Activated naive CD8-positive, alpha-beta T cell treated with anti-CD3 and anti-CD28 coated beads for 36 hours (primary cell): ENCODE data around the gene RNF44. TPM values are rescaled to one million over a fixed set of nuclear protein-coding genes. Genes with fewer than 3 reads are reported as not detected.

Experiments used
- DNase-seq: peaks from one replicate; pipeline ENCODE4 v3.0.0; 2021
- H3K27ac Mint-ChIP-seq: one replicate; pipeline ENCODE4 v1.8.0; 2022; ENCODE audit warnings: mild to moderate bottlenecking, moderate library complexity, mixed read lengths
- H3K27me3 Mint-ChIP-seq: one replicate; pipeline ENCODE4 v1.8.0; 2022; ENCODE audit warnings: mild to moderate bottlenecking, mixed read lengths
- H3K36me3 Mint-ChIP-seq: one replicate; pipeline ENCODE4 v1.8.0; 2021; ENCODE audit warnings: mild to moderate bottlenecking, mixed read lengths
- H3K4me1 Mint-ChIP-seq: one replicate; pipeline ENCODE4 v1.8.0; 2021; ENCODE audit warnings: mixed read lengths
- H3K4me3 Mint-ChIP-seq: one replicate; pipeline ENCODE4 v1.8.0; 2022; ENCODE audit warnings: mild to moderate bottlenecking, moderate library complexity, mixed read lengths
- H3K9me3 Mint-ChIP-seq: one replicate; pipeline ENCODE4 v1.8.0; 2022; ENCODE audit warnings: mixed read lengths
- total RNA-seq, 2 experiments: library from RNA; stranded (reverse); gene quantifications; one replicate each; pipeline ENCODE4 v1.2.3, GENCODE V29; 2021

The RNF44 gene
- total RNA-seq: 10 to 100 TPM; 53.4 to 53.8 TPM

DNA sequence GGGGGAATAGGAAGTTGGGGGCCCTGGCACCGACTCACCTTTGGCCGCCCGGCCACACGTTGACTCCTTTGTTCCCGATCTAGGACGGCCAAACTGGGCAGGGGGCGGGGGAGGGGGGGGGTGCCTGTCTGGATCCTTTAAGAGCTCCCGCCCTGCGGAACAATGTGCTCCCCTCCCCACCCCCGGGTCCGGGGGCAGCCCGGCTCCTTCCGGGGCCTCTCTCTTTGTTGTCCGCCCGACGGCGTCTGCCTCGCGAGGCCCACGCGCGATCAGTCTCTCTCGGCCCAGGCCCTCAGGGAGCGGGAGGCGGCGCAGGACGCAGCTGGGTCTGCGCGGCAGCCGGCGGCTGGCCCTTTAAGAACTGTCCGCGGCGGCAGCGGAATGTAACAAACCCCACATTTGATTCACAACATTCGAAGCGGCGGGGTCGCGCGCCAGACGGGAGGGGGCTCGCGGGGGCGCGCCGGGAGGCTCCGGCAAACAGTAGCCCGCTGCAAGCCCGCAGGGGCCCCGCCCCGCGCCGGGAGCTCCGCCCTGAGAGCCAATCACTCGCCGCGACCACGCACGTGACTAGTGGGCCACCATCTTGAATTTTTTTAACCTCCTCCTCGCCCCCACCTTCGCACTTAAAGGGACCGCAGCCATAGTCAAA lies at the start of gene RNF44:
Gene RNF44 (minus strand): TSS at position 501 of the 652 bp plus-strand sequence. CDS start 4,930 bp downstream, outside the sequence.
- no peaks in the 10 kb centered on the region for H3K9me3 Mint-ChIP-seq
- peak; percentile 99 for DNase-seq
- H3K4me1 Mint-ChIP-seq: peaks cover 64% of the 10 kb centered on the region
- peak within 1 kb of the TSS; percentile 98 for H3K27ac Mint-ChIP-seq
- peak within 1 kb of the TSS; percentile 96 for H3K4me3 Mint-ChIP-seq
- no peaks in the 10 kb centered on the region for H3K27me3 Mint-ChIP-seq
- H3K36me3 Mint-ChIP-seq: peaks cover 13% of the 10 kb centered on the region

DNA sequence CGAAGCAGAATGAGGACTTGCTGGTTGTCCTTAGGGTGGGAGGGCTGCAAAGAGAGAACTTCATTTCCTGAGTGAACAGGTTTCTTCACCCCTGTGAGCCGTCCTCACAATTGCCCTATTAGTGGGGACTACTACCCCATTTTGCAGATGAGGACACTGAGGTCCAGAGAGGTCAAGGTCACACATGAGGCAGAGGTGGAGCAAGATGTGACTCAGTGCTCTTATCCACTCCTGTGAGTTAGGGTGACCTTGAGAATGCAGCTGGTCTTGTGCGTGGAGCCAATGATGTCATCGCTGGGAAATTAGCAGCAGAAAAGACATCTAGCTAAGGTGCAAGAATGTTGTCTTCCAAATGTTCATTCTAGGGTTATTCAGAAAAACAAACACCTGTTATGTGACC lies 45.9 kb upstream of the RNF44 start:
- Mint-ChIP-seq H3K9me3 (peaks cover 7% of the 10 kb centered on the region), H3K27me3 (no peaks in the 10 kb centered on the region), H3K4me3 (no peak overlapping the region), H3K27ac (no peak overlapping the region), H3K4me1 (peaks cover 1% of the 10 kb centered on the region), H3K36me3 (no peaks in the 10 kb centered on the region)
- DNase-seq: no peak

DNA sequence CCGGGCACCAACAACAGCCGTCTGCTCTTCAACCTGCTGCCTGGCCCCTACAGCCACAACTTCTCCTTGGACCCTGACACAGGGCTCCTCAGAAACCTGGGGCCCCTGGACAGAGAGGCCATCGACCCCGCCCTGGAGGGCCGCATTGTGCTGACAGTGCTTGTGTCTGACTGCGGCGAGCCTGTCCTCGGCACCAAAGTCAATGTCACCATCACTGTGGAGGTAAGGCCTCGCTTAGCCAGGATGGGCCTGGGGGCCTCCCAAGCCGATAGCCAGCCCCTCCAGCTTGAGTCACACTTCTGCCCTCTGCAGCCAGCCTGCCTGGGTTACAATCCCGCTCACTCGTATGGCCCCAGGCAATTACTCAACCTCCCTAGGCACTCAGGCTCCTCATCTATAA lies 44.2 kb upstream of the RNF44 start:
- no peak for DNase-seq
- Mint-ChIP-seq H3K4me3 (no peak overlapping the region), H3K9me3 (peaks cover 7% of the 10 kb centered on the region), H3K4me1 (peaks cover 1% of the 10 kb centered on the region), H3K27me3 (no peaks in the 10 kb centered on the region), H3K27ac (no peak overlapping the region), H3K36me3 (no peaks in the 10 kb centered on the region)

DNA sequence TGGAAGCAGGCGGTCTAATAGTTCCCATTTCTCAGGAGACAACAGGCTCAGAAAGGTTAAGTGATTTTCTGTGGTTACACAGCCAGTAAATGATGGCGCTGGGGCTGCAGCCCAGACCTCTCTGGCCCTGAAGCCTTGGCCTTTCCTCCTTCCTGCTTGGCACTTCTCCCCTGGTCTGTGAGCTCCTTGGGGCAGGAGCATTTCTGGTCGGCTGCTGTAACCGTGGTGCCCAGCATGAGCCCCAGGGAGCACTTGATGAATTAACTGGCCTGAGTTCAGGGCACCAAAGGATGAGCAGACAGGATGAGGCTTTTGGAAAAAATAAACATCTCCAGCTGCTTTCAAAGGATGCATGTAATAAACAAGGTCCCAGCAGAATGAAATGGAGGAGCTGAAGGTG lies 42.1 kb upstream of the RNF44 start:
- H3K27me3 Mint-ChIP-seq: no peaks in the 10 kb centered on the region
- no peak overlapping the region for H3K27ac Mint-ChIP-seq
- no peak overlapping the region for H3K4me3 Mint-ChIP-seq
- no peaks in the 10 kb centered on the region for H3K36me3 Mint-ChIP-seq
- H3K9me3 Mint-ChIP-seq: no peaks in the 10 kb centered on the region
- H3K4me1 Mint-ChIP-seq: peaks cover 1% of the 10 kb centered on the region
- DNase-seq: no peak

DNA sequence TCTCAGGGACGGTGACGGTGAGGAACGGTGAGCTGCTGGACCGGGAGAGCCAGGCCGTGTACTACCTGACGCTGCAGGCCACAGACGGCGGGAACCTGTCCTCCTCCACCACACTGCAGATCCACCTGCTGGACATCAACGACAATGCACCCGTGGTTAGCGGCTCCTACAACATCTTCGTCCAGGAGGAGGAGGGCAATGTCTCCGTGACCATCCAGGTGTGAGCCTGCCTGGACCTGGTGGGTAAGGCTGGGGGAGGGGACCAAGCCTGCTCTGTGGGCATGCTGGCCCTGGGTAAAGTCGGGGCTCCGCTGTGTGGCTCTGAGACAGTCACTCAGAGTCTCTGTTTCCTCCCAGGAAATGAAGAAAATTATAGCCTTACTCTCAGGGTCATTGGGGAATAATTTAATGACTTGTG lies 41.2 kb upstream of the RNF44 start:
- no peak overlapping the region for H3K4me3 Mint-ChIP-seq
- H3K4me1 Mint-ChIP-seq: peaks cover 6% of the 10 kb centered on the region
- H3K36me3 Mint-ChIP-seq: no peaks in the 10 kb centered on the region
- no peak overlapping the region for H3K27ac Mint-ChIP-seq
- DNase-seq: peak; percentile 46
- no peaks in the 10 kb centered on the region for H3K27me3 Mint-ChIP-seq
- no peaks in the 10 kb centered on the region for H3K9me3 Mint-ChIP-seq

DNA sequence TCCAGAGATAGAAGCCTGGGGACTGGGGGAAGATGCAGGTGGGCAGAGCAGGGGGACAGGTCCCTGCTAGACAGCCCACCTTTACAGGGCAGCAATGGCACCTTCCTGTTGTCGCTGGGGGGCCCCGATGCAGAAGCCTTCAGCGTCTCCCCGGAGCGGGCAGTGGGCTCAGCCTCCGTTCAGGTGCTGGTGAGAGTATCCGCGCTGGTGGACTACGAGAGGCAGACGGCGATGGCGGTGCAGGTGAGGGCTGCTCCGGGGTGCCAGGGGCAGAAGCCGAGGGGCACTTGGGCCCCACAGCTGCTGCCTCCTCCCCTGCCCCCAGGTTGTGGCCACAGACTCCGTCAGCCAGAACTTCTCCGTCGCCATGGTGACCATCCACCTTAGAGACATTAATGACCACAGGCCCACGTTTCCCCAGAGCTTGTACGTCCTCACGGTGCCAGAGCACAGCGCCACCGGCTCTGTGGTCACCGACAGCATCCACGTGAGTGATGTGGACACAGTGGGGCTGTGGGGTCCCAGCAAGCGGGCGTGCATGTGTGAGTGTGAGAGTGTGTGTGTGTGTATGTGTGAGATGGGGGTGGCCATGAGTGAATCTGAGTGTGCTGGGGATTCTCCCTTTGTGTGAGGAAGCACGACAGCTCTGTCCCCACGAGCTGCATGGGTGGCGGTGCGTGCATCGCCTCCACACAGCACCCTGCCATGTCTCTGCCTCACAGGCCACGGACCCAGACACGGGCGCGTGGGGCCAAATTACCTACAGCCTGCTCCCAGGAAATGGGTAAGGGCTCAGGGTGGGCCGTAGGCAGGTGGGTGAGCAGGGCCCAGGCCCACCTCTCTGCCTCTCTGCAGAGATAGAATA lies 40.3 kb upstream of the RNF44 start:
- Mint-ChIP-seq H3K4me1 (peaks cover 6% of the 10 kb centered on the region), H3K36me3 (no peaks in the 10 kb centered on the region), H3K27me3 (no peaks in the 10 kb centered on the region), H3K27ac (no peak overlapping the region), H3K9me3 (no peaks in the 10 kb centered on the region), H3K4me3 (no peak overlapping the region)
- no peak for DNase-seq

DNA sequence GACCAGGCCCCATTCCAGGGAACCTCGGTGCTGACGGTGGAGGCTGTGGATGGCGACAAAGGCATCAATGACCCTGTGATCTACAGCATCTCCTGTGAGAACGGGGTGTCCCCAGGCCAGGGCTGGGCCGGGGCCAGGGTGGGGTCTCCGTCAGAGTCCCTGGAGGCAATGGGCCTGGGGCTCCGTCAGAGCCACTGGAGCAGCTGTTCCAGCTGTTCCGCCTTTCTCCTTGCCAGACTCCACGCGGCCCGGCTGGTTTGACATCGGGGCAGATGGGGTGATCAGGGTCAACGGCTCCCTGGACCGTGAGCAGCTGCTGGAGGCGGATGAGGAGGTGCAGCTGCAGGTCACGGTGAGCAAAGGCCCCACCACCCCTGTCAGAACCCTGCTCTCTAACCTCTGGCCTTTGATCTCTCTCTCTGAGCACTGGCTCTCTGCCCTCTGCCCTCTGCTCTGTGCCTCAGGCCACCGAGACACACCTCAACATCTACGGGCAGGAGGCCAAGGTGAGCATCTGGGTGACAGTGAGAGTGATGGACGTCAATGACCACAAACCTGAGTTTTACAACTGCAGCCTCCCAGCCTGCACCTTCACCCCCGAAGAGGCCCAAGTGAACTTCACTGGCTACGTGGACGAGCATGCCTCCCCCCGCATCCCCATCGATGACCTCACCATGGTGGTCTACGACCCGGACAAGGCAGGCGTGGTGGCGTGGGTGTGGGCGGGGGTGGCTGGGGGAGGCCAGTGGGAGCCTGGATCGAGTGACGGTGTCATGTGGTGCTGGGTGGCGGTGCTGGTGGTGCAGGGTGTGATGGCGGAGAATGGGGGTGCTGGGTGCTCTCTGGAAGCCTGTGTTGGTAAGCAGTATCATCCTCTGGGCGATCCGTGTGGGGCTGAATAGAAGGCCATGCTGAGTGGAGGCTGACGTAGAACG lies 38.6 kb upstream of the RNF44 start:
- no peaks in the 10 kb centered on the region for H3K27me3 Mint-ChIP-seq
- no peaks in the 10 kb centered on the region for H3K36me3 Mint-ChIP-seq
- H3K27ac Mint-ChIP-seq: no peak overlapping the region
- H3K4me3 Mint-ChIP-seq: no peak overlapping the region
- H3K4me1 Mint-ChIP-seq: peaks cover 6% of the 10 kb centered on the region
- no peak for DNase-seq
- no peaks in the 10 kb centered on the region for H3K9me3 Mint-ChIP-seq

DNA sequence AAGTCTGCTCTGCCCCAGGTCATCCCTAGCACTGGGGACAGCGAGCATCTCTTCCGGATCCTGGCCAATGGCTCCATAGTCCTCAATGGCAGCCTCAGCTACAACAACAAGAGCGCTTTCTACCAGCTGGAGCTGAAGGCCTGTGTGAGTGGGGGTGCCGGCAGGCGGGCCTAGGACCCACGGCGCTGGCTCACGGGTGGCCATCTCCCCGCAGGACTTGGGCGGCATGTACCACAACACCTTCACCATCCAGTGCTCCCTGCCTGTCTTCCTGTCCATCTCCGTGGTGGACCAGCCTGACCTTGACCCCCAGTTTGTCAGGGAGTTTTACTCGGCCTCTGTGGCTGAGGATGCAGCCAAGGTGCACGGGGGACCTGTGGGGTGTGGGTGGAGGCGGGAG lies 37.9 kb upstream of the RNF44 start:
- H3K36me3 Mint-ChIP-seq: no peaks in the 10 kb centered on the region

DNA sequence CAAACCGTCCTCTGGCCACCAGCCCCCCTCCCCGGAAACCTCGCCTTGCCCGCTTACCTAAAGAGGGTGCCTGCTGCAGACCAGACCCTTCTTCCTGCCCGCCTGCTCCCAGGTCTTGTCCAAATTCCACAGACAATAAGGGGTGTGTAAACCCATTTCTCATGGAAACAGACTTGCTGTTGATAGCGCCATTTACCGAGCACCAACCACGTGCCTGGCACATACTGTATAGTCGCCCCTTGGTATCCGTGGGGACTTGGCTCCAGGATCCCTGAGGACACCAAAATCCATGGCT lies 37.0 kb upstream of the RNF44 start:
- Mint-ChIP-seq H3K4me1 (peaks cover 6% of the 10 kb centered on the region), H3K27me3 (no peaks in the 10 kb centered on the region), H3K4me3 (no peak overlapping the region), H3K36me3 (no peaks in the 10 kb centered on the region), H3K9me3 (no peaks in the 10 kb centered on the region), H3K27ac (no peak overlapping the region)
- DNase-seq: no peak

More for the DNA sequence above, 37.9 kb upstream of the RNF44 start:
- Mint-ChIP-seq H3K27ac (no peak overlapping the region), H3K4me3 (no peak overlapping the region), H3K27me3 (no peaks in the 10 kb centered on the region), H3K4me1 (peaks cover 6% of the 10 kb centered on the region), H3K9me3 (no peaks in the 10 kb centered on the region)
- DNase-seq: no peak

DNA sequence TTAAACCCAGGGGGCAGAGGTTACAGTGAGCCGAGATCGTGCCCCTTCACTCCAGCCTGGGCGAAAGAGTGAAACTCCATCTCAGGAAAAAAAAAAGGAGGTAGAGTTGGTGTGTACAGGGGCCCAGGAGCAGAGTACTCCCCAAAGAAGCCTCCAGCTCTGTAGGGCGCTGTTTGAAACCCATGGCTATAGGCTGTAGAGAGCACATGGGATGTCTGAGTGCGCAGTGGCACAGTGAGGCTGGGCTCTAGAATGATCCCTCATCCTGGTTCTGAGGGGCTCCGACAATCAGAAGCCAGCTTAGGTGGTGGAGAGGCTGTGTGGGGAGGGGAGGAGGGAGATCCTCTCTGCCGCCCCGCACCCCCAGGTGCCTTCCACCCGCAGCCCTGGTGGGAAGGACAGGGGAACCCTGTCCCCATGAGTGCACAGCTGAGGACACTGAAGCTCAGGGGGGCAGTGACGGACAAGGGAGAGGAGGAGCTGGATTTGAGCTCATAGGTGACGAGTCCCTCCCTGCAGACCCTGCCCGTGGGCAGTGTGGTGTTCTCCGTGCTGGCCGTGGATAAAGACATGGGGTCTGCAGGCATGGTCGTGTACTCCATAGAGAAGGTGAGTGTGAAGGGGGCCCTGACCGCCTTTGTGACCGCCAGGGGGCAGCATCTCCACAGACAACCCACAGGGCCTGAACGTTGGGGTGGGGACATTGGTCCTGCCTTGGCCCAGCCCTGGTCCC lies 36.5 kb upstream of the RNF44 start:
- no peaks in the 10 kb centered on the region for H3K36me3 Mint-ChIP-seq
- no peak overlapping the region for H3K4me3 Mint-ChIP-seq
- H3K9me3 Mint-ChIP-seq: no peaks in the 10 kb centered on the region
- no peaks in the 10 kb centered on the region for H3K27me3 Mint-ChIP-seq
- DNase-seq: peak; percentile 74
- no peak overlapping the region for H3K27ac Mint-ChIP-seq
- peaks cover 6% of the 10 kb centered on the region for H3K4me1 Mint-ChIP-seq

DNA sequence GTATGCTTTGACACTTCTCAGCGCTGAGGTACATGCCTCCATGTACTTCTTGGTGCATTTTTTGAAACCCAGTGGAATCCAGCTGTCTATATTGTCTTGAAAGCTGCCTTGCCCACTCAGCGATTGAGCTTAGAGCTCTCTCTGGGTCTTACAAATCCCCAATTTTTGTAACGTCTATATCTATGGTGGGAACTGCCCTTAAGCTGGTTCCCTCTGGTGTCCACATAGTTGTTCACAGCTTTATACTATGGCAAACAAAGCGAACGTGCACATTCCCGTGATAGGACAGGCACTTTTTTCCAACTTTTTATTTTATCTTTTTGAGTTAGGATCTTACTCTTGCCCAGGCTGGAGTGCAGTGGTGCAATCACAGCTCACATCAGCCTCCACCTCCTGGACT lies 32.8 kb upstream of the RNF44 start:
- H3K36me3 Mint-ChIP-seq: no peaks in the 10 kb centered on the region
- no peaks in the 10 kb centered on the region for H3K9me3 Mint-ChIP-seq
- no peak for DNase-seq
- no peaks in the 10 kb centered on the region for H3K27me3 Mint-ChIP-seq
- H3K4me1 Mint-ChIP-seq: peaks cover 4% of the 10 kb centered on the region
- H3K4me3 Mint-ChIP-seq: no peak overlapping the region
- no peak overlapping the region for H3K27ac Mint-ChIP-seq

DNA sequence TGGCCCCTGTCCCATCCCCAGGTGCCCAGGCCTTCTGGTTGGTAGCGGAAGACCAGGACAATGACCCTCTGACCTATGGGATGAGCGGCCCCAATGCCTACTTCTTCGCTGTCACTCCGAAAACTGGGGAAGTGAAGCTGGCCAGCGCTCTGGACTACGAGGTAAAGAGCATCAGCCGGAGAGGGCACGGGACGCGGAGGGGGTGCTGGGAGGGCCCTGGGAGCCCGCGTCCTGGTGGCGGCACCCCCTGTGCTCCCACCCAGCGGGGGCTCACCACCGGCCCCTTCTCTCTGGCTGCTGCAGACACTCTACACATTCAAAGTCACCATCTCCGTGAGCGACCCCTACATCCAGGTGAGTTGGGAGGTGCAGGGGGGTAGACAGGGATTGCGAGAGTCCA lies 31.5 kb upstream of the RNF44 start:
- Mint-ChIP-seq H3K4me3 (no peak overlapping the region), H3K27me3 (no peaks in the 10 kb centered on the region), H3K27ac (no peak overlapping the region), H3K9me3 (no peaks in the 10 kb centered on the region), H3K4me1 (no peaks in the 10 kb centered on the region), H3K36me3 (no peaks in the 10 kb centered on the region)
- no peak for DNase-seq

DNA sequence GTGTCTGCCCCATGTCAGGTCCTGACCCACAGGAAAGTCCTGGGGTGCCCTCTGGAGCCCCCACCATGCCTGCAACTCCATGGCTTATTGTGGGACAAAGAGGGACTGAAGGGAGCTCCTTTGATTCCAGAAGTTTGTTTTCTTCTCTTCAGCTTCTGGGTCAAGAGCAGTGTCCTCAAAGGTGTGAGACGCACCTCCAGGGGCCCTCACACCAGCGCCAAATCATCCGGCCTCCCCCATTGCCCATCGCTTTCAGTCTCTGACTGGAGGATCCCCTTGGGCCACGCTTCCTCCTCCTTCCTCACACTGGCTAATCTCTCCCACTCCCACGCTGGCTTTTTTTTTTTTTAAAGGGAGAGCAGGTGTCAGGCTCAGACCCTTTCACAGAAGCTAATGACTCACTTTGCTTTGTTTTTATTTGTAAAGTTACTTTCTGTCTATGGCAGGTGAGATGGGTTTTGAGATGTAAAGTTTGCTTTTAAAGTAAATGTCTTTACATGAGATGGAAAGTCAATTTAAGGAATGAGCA lies 28.6 kb upstream of the RNF44 start:
- DNase-seq: no peak
- Mint-ChIP-seq H3K36me3 (no peaks in the 10 kb centered on the region), H3K4me3 (no peak overlapping the region), H3K4me1 (peaks cover 8% of the 10 kb centered on the region), H3K27ac (no peak overlapping the region), H3K27me3 (no peaks in the 10 kb centered on the region), H3K9me3 (no peaks in the 10 kb centered on the region)

DNA sequence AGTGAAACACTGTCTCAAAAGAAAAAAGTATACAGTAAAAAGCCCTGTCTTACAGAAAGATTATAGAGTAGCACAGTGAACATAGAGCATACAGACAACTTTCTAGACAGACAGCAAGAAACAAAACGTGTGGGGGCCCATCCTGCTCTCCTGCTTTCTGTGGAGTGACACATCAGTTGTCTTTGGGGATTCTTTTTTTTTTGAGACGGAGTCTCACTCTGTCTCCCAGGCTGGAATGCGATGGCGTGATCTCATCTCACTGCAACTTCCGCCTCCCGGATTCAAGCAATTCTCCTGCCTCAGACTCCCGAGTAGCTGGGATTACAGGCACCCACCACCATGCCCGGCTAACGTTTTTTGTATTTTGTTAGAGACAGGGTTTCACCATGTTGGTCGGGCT lies 26.8 kb upstream of the RNF44 start:
- Mint-ChIP-seq H3K9me3 (no peaks in the 10 kb centered on the region), H3K27me3 (no peaks in the 10 kb centered on the region), H3K4me1 (peaks cover 23% of the 10 kb centered on the region), H3K4me3 (no peak overlapping the region), H3K36me3 (no peaks in the 10 kb centered on the region), H3K27ac (no peak overlapping the region)
- DNase-seq: no peak
